Choroid plexus epithelial cell (primary cell): ENCODE measurements around the gene RELN.

Experiments used
- DNase-seq: peaks from one replicate; pipeline ENCODE4 v3.0.0-alpha.2; 2010; ENCODE audit warnings: low read depth
- H3K4me3 ChIP-seq: 2 replicates; pipeline ENCODE4 v1.5.1; 2011; ENCODE audit warnings: low read depth, mild to moderate bottlenecking, control low read depth, low read length, moderate library complexity
- TF ChIP-seq, protein P1 (sequence below): conservative IDR thresholded peaks from 2 replicates; pipeline ENCODE4 v1.5.1; 2011; ENCODE audit warnings: low read depth, mild to moderate bottlenecking, control low read depth, inconsistent platforms, low read length, moderate library complexity

RELN gene

DNA sequence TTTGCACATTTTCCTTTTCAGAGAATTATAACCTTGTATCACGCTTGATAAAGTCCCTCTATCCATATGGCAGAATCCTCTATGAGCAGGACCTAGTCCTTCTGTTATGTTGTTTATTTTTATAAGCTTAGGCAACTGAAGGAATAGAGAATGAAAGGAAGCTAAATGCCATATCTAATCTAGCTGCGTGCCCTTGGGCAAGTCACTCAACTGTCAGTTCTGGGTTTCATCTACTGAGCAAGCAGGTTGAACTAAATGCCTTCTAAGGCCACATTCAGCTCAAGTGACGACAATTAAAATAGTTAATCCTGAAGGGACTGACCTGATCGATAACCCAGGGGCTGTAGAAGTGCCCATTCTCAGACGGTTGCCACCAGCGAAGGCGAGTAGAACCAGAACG, 449.6 kb downstream of the RELN start:
- TF ChIP-seq, protein P1, sequence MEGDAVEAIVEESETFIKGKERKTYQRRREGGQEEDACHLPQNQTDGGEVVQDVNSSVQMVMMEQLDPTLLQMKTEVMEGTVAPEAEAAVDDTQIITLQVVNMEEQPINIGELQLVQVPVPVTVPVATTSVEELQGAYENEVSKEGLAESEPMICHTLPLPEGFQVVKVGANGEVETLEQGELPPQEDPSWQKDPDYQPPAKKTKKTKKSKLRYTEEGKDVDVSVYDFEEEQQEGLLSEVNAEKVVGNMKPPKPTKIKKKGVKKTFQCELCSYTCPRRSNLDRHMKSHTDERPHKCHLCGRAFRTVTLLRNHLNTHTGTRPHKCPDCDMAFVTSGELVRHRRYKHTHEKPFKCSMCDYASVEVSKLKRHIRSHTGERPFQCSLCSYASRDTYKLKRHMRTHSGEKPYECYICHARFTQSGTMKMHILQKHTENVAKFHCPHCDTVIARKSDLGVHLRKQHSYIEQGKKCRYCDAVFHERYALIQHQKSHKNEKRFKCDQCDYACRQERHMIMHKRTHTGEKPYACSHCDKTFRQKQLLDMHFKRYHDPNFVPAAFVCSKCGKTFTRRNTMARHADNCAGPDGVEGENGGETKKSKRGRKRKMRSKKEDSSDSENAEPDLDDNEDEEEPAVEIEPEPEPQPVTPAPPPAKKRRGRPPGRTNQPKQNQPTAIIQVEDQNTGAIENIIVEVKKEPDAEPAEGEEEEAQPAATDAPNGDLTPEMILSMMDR: no peak
- no peak for DNase-seq
- H3K4me3 ChIP-seq: no peak overlapping the region

DNA sequence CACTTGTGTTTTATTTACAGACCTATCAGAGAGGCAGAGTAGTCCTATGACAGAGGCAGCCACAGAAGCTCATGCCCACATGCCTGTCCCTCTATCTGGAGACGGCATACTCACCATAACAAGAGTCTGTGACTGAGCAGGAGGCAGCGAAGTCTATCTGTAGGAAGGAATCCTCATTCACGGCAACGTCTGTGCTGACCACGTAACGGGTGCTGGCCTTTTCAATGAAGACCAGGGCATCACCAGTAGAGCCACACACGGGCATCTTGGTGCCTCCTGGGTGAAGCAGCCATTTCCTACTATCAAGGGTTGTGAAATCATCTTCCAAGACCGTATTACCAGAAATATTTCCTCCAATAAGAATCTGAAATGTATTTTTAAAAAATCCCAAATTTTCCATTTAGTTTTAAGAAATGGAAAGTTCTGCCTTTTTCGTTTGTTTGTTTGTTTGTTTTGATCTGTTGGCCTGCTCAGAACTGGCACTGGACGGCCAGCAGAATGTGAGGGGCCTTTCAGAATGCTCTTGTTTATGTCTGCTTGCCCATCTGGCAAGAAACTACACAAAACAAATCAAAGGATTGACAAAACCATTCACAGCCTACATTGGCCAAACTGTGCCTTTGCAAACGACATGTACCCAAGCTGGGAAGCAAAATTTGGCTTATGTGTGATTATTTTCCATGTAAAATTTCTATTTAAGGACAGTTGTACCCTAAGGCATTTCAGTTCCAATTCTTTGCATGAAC, 450.3 kb downstream of the RELN start:
- H3K4me3 ChIP-seq: no peak overlapping the region
- TF ChIP-seq, protein P1: no peak

DNA sequence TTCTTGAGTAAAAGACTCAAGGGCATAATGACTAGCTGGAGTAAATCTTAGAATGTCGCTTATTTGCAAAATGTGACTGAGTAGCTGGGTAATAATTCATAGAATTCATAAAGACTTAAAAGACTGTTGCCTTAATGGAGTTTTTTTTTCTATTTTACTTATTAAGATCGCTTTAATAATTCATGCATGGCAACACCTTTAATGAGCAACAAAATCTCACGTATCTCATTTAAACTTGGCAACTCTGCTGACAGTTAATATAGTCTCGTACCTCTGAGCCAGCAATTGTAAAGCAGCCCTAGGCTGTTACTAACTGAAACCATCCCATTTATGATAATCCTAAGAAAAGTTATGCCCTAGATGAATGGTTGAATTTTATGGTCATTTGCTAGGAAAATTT, 455.7 kb downstream of the RELN start:
- no peak overlapping the region for H3K4me3 ChIP-seq
- TF ChIP-seq, protein P1: no peak
- no peak for DNase-seq

More for the DNA sequence above, 450.3 kb downstream of the RELN start:
- DNase-seq: no peak

DNA sequence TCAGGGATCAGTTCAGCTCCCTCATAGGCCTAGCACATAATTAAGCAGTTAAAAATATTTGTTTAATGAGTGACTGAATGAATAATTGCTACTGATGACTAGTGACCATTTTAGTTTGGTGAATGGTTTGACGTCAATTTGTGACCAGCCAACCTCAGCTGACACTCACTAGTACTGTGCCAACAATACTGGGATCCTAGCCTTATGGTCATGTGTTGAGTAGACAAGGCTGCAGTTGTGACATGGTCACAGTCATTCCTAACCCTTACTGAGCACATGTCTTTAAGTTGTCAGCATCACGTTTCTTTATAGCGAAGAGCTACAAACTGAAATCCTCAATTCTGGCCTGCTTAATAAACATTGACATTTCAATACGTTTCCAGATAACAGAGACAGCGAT, 456.5 kb downstream of the RELN start:
- TF ChIP-seq, protein P1: no peak
- DNase-seq: no peak
- H3K4me3 ChIP-seq: no peak overlapping the region

DNA sequence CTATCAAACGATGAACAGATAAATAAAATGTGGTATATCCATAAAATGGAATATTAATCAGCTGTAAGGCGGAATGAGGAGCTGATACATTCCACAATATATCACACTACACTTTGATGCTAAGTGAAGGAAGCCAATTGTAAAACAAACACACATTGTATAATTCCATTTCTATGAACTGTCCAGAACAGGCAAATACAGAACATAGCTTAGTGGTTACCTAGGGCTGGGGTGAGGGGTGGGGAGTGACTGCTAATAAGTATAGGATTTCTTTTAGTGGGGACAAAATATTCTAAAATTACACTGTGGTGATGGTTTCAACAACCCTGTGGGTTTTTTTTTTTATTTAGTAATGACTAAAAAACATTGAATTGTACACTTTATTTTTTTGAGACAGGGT, 461.3 kb downstream of the RELN start:
- no peak overlapping the region for H3K4me3 ChIP-seq
- TF ChIP-seq, protein P1: no peak
- peak; percentile 2 for DNase-seq

DNA sequence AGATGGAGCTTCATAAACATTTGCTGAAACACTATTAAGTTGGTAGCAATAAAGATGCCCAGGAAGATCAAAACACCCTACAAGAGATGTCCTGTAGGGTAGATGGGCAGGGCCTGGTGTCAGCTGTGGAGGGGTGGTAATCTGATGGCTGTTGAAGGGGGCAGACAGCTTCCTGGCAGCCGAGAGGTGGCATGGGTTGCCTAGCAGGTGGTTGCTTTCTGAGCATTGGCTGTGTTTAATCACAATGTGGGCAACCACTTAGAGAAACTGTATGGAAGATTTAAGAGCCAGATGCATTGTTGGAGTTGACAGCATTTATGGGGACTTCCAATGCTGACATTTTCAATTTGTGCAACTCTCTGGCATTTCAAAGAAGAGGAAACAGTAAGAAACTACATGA, 463.5 kb downstream of the RELN start:
- TF ChIP-seq, protein P1: no peak
- DNase-seq: no peak
- no peak overlapping the region for H3K4me3 ChIP-seq
